Type B pancreatic cell (in vitro differentiated cells): Measurements from ENCODE around the gene MEI4. TPM values are rescaled to one million over a fixed set of nuclear protein-coding genes. Genes with fewer than 3 reads are reported as not detected.

Experiments used
- DNase-seq: peaks from one replicate; pipeline ENCODE4 v3.0.0; 2021; ENCODE audit warnings: mixed read lengths; ENCODE audit not compliant: unreplicated experiment; ENCODE audit errors: extremely low spot score
- H3K27ac Mint-ChIP-seq: 2 replicates; pipeline ENCODE4 v1.8.0; 2021; ENCODE audit warnings: mild to moderate bottlenecking, mixed read lengths
- H3K27me3 Mint-ChIP-seq: 2 replicates; pipeline ENCODE4 v1.8.0; 2021; ENCODE audit warnings: mixed read lengths
- H3K36me3 Mint-ChIP-seq: 2 replicates; pipeline ENCODE4 v1.8.0; 2021; ENCODE audit warnings: mixed read lengths
- H3K4me1 Mint-ChIP-seq: one replicate; pipeline ENCODE4 v1.8.0; 2021; ENCODE audit warnings: mixed read lengths; ENCODE audit not compliant: unreplicated experiment
- H3K4me3 Mint-ChIP-seq: 2 replicates; pipeline ENCODE4 v1.8.0; 2021; ENCODE audit warnings: mild to moderate bottlenecking, mixed read lengths
- H3K9me3 Mint-ChIP-seq: 2 replicates; pipeline ENCODE4 v1.8.0; 2021; ENCODE audit warnings: mixed read lengths
- CTCF ChIP-seq: fragments of 200-600 bp; sonication (generic); conservative IDR thresholded peaks from 2 replicates; pipeline ENCODE4 v1.5.0; 2021; ENCODE audit warnings: antibody characterized with exemption, mild to moderate bottlenecking
- total RNA-seq: library from RNA; stranded (reverse); gene quantifications from 2 replicates; pipeline ENCODE4 v1.2.1, GENCODE V29; 2021; ENCODE audit warnings: low replicate concordance

The MEI4 gene
- total RNA-seq, 1 donor from 2014 or later = 0.29 TPM

- Mint-ChIP-seq H3K4me3 (no peak overlapping the region), H3K36me3 (no peaks in the 10 kb centered on the region), H3K27ac (no peak overlapping the region), H3K9me3 (no peaks in the 10 kb centered on the region), H3K4me1 (no peaks in the 10 kb centered on the region), H3K27me3 (no peaks in the 10 kb centered on the region)
- no peak for TF ChIP-seq CTCF
- no peak for DNase-seq
Measured at GRCh38 chr6:77764364-77764763, 111.5 kb downstream of the MEI4 start.

DNA sequence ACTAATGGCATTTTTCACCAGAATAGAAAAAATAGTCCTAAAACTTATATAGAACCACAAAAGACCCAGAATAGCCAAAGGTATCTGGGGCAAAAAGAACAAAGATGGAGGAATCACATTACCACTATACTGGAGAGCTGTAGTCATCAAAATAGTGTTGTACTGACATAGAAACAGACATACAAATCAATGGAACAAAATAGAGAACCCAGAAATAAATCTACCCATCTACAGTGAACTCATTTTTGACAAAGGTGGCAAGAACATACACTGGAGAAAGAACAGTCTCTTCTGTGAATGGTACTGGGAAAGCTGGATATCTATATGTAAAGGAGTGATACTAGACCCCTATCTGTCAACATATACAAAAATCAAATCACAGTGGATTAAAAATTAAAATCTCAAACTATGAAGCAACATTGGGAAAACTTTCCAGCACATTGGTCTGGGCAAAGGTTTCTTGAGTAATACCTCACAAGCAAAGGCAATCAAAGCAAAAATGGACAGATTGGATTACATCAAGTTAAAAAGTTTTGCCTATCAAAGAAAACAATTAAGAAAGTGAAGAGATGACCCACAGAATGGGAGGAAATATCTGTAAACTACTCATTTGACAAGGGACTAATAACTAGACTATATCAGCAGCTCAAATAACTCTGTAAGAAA lies 120.5 kb downstream of the MEI4 start:
- no peaks in the 10 kb centered on the region for H3K27me3 Mint-ChIP-seq
- TF ChIP-seq CTCF = no peak
- no peaks in the 10 kb centered on the region for H3K4me1 Mint-ChIP-seq
- H3K4me3 Mint-ChIP-seq = no peak overlapping the region
- no peaks in the 10 kb centered on the region for H3K36me3 Mint-ChIP-seq
- H3K27ac Mint-ChIP-seq = no peak overlapping the region
- DNase-seq = no peak
- H3K9me3 Mint-ChIP-seq = peaks cover 4% of the 10 kb centered on the region

GRCh38 chr6:77774457-77774856 lies 121.6 kb downstream of the MEI4 start:
- TF ChIP-seq CTCF = no peak

GRCh38 chr6:77776441-77776840 lies 123.6 kb downstream of the MEI4 start:
- no peak for DNase-seq
- H3K4me1 Mint-ChIP-seq = no peaks in the 10 kb centered on the region
- no peaks in the 10 kb centered on the region for H3K36me3 Mint-ChIP-seq
- H3K9me3 Mint-ChIP-seq = peaks cover 8% of the 10 kb centered on the region
- no peak overlapping the region for H3K27ac Mint-ChIP-seq
- no peaks in the 10 kb centered on the region for H3K27me3 Mint-ChIP-seq
- H3K4me3 Mint-ChIP-seq = no peak overlapping the region
- no peak for TF ChIP-seq CTCF

More at GRCh38 chr6:77774457-77774856, 121.6 kb downstream of the MEI4 start:
- H3K36me3 Mint-ChIP-seq = no peaks in the 10 kb centered on the region
- no peak overlapping the region for H3K4me3 Mint-ChIP-seq
- no peak overlapping the region for H3K27ac Mint-ChIP-seq
- peaks cover 4% of the 10 kb centered on the region for H3K9me3 Mint-ChIP-seq
- H3K27me3 Mint-ChIP-seq = no peaks in the 10 kb centered on the region
- no peaks in the 10 kb centered on the region for H3K4me1 Mint-ChIP-seq
- DNase-seq = no peak

DNA sequence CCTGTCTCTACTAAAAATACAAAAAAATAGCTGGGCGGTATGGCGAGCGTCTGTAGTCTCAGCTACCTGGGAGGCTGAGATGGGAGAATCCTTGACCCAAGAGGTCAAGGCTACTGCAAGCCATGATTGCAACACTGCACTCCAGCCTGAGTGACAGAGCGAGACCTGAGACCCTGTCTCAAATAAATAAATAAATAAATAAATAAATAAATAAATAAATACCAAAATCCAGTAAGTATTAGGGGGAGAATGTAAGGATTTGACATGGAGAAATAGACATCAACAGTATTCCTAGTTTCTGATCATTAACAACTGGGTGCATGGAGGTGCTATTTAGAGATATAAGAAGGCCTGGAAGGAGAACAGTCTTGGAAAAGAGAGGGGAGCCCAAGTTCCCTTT lies 125.7 kb downstream of the MEI4 start:
- H3K27me3 Mint-ChIP-seq = no peaks in the 10 kb centered on the region
- H3K4me1 Mint-ChIP-seq = no peaks in the 10 kb centered on the region
- H3K4me3 Mint-ChIP-seq = no peak overlapping the region
- H3K27ac Mint-ChIP-seq = no peak overlapping the region
- no peak for DNase-seq
- peaks cover 8% of the 10 kb centered on the region for H3K9me3 Mint-ChIP-seq
- no peak for TF ChIP-seq CTCF
- no peaks in the 10 kb centered on the region for H3K36me3 Mint-ChIP-seq
